Effector CD8-positive, alpha-beta T cell (primary cell): Measurements from ENCODE around the gene PSORS1C1.

Source experiments
- DNase-seq: peaks from one replicate; lab custom pipeline; 2025; lab: John Stamatoyannopoulos, UW

Gene PSORS1C1

DNA sequence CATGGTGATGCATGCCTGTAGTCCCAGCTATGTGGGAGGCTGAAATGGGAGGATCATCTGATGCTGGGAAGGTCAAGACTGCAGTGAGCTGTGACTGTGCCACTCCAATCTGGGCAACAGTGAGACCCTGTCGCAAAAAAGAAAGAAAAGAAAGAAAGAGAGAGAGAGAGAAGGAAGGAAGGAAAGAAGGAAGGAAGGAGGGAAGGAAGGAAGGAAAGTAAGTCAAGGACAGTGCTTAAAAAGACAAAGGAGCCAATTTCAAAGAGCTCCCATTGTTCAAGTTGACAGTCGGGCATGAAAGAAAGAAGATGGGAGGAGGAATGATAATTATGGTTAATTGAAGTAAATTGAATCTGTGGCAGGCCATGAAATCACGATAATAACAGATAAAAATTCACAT, 18.4 kb upstream of the PSORS1C1 start:
- DNase-seq = no peak

DNA sequence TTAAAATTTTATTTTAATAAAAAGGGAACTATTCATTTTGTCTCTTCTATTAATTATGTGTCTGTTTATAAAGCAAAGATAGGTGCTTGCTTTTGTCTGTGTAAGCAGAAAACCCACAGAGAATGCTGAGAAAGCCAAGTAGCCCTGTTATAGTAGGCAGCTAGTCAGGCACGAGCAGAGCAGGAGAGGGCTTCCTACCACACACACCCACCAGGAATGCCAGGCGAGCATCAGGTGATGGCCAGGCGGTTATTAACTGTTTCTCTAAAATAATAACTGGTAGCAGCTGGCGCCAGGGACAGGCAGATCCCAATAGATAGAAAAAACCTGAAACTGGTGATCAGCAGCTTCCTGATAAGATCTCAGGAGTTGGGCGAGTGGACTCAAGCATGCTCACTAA, 17.9 kb upstream of the PSORS1C1 start:
- DNase-seq = no peak

DNA sequence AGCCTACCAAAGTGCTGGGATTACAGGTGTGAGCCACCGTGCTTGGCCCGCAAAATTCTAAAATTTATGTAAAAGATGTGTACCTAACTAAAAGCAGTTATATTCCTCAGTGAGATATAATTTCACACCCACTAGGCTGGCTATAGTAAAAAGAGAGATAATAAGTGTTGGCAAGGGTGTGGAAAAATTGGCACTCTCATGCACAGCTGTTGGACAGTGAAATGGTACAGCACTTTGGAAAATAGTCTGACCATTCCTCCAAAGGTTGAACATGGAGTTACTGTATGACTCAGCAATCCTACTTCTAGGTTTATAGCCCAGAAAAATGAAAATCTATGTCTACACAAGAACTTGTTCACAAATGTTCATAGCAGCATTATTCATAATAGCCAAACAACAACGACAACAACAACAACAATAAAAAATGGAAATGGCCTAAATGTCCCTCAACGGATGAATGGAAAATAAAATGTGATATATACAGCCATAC, 16.1 kb upstream of the PSORS1C1 start:
- no peak for DNase-seq

- no peak for DNase-seq
Measured at GRCh38 chr6:31103136-31103535, 11.5 kb upstream of the PSORS1C1 start.

DNA sequence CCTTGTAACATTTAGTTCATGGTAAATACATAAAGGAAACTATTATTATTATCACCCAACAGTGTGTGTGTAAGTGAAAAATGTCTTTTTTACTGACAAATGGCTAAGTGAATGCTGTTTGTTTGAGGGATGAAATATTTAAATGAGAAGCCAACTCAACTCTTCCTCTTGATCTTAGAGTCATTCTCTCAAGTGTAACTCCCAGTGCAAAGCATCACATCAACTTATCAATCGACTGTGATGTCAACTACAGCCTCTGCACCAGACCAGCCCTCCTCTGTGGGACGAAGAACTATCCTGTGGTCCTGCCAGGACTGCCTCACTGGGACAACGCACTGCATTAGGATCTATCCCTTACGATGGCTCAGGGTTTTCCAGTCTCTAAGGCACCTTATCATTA, 7.5 kb upstream of the PSORS1C1 start:
- DNase-seq = no peak

- no peak for DNase-seq
Measured at GRCh38 chr6:31110825-31111582, 3.6 kb upstream of the PSORS1C1 start.

DNA sequence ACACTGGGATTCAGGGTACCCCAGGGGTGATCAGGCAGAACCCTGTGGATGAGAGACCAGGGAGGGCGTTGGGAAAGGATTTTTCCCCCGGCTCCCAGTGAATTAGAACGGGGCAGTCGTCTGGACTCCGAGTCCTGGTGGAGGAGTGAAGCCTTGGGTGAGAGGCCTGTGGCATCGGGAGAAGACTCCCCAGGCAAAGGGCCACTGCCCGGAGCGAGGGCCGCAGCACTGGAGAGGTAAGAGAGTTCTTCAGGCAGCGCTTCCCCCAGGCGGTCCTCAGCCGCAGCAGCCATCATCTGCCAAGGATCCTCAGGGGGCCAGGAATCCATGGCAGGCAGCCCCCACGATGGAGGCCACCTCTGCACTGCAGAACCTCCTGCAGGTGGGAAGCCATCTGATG, 2.9 kb upstream of the PSORS1C1 start:
- no peak for DNase-seq

GRCh38 chr6:31112478-31112877, 2.1 kb upstream of the PSORS1C1 start, which contains the start of gene C6orf15:
TSS of gene C6orf15 (minus strand) at chr6:31112575. CDS start at chr6:31112555, 20 bp downstream.
- DNase-seq = no peak

GRCh38 chr6:31113861-31114540, 599 bp upstream of the PSORS1C1 start:
- no peak for DNase-seq

DNA sequence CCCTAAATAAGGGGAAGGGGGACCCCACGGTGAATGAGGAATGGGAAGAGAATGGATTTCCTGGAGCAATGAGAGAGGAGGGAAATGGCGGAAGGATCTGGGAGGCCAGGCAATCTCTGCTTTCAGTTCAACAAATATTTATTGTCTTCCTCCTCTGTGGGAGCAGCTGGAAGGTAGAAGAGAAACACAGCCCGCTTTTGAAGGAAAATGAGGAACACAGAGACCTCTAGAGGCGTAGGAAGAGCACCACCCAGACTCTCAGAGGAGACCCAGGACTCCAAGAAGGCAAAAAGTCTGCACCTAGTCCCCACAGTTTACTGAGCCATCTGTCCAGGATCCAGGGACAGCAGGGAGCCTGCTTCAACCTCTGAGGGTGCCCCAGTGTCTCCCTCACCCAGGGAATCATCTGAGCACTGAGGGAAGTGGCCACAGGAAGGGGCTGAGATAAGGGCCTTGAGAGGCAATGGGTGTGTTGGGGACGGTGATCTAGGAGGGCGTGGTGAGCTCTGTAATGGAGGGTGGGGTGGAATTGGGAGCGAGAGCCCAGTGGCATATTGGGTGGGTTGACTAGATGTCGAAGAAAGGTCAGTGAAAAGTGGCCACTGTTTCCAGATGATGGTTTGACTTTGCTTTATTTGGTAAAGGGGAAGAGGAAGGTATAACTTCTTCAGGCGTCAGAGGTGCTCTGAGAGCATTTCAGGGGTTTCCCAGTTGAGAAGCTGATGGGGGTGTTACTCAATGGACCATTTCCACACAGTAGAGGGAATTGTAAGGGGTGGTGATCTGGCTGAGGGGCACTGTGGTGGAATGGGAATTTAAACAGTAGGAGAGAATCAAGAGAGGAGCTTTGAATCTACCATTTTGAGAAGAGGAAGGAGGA, 610 bp downstream of the PSORS1C1 start:
- DNase-seq = no peak

GRCh38 chr6:31115941-31116560, 1.5 kb downstream of the PSORS1C1 start:
- no peak for DNase-seq

DNA sequence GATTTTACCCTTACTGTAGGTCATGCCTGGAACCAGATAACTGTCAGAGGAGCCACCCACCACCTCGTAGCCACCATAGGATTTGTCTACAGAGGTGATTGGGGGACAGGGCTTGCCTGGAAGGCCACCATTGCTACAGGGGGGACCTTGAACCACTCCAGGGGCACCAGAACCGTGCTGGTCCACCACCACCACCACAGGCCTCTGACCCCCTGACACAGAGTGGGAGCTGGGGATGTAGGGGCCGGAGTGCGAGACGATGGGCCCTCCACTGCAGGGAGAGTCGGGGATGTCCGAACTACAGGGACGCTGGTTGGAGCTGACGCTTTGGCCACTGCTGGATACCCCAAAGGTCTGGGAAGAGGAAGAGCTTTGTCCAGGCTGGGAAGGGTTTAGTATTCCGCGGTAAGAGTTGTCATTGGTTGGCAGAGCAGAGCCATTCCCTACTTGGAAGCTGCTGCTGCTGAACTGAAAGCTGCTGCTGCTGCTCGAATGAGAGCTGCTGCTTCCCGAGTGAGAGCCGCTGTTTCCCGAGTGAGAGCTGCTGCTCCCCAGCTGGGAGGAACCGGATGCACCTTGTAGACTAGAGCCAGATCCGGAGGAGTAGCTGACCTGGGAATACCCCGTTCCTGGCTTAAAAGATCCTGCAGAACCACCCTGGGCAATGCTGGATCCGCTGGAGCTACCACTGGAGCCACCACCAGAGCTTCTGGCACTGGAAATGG, 2.2 kb downstream of the PSORS1C1 start:
- DNase-seq = no peak

DNA sequence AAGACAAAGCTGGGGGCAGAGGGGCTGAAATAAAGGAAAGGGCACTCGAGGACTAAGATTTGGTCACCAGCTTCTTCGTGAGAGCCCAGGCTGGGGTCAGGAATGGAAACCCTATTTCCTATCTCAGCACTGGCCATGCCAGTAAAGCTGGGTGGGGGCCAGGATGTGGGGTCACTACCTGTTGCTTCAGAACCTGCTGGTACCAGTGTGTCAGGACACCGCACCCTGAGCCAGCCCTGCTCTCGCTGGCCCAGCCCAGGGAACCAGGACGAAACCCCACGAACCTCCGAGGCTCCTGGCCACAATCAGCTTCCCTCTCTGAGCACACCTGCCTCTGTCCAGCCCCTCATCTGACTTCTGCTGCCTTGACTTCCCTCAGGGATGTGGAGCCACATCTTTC, 3.6 kb downstream of the PSORS1C1 start:
- DNase-seq = no peak

- DNase-seq = no peak
Measured at GRCh38 chr6:31120151-31120915, 5.7 kb downstream of the PSORS1C1 start, which contains the start of gene CDSN. TSS of gene CDSN (minus strand) at chr6:31120446. CDS start at chr6:31120419, 27 bp downstream.

DNA sequence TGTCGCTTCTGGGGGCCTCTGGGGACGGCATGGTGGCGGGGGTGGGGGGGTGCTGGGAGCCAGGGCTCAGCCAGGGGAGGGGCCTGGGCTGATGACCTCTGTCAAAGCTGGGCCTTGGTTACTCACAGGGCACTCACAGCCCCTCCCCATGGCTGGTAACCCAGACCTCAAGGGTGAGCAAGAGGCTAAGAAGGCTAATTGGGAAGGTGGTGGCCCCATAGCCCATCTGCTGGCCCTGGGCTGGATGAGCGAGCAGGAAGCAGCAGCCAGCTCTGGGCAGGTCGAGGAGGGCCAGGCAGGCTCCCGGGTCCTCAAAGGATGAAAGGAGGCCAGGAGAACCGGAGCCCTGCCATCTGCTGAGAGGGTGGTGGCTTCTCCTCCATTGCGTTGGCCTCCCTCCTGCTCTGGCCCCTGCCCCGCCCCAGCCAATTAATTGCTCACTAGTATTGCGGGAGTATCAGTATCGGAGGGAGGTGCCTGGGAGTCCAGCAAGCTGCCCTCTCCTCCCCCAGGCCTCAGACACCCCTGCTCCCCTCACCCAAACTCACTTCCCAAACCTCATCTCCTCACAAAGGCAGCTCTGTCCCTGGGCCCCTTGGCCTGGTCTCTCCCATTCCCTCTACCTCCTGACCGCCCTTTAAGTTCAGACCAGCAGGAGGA, 6.7 kb downstream of the PSORS1C1 start:
- DNase-seq = no peak

GRCh38 chr6:31122791-31123706, 8.4 kb downstream of the PSORS1C1 start:
- DNase-seq = no peak

DNA sequence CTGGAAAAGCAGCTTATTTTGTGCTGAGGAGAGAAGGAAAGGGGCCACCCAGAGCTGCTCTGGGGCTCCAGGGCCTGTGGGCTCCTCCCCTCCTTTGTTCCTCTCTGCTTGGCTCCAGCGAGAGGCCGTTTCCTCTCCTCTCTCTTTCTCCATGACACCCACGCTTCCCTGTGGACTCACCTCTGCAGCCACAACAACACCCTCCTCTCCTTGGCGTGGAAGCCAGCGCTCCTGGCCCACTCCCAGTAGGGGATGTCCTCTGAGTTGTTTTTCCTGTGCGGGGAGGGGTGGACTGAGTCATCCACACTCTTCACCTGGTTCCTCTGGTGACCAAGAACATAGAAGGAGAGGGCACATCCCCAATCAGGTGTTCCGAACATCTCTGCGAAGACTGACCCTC, 10.6 kb downstream of the PSORS1C1 start:
- DNase-seq = no peak

GRCh38 chr6:31125586-31126363, 11.2 kb downstream of the PSORS1C1 start:
- DNase-seq = no peak
